ENCODE results near the gene SUGP2. TPM values are rescaled to one million over a fixed set of nuclear protein-coding genes. Genes with fewer than 3 reads are reported as not detected.

The SUGP2 gene
- total RNA-seq, 1 experiment from 2014 or later, result 95.2 TPM

GRCh38 chr19:18951721-18952281, 81.5 kb downstream of the SUGP2 start:
- H3K27ac Mint-ChIP-seq, result no peak overlapping the region
- WGBS (ENCODE audit: extremely low coverage, insufficient read length, low lambda C conversion rate), result no CpG with 5 or more reads among the region's 7 CpGs

More at GRCh38 chr19:18951721-18952281, 81.5 kb downstream of the SUGP2 start:
- Histone ChIP-seq H3K27ac (ENCODE audit: insufficient read length, low read depth, low read length) (no peak overlapping the region), H3K4me2 (ENCODE audit: insufficient read depth, insufficient read length, low read length) (no peak overlapping the region), H3K9ac (ENCODE audit: extremely low read depth, insufficient read length, low read length) (no peak overlapping the region), H3K18ac (ENCODE audit: insufficient read length, low read depth, low read length) (no peak overlapping the region), H3K56ac (ENCODE audit: insufficient read length, low read depth, low read length) (no peak overlapping the region), H2BK12ac (ENCODE audit: insufficient read length, low read depth, low read length) (no peak overlapping the region), H3K27me3 (ENCODE audit: insufficient read depth, low read length) (no peaks in the 10 kb centered on the region), H2BK5ac (ENCODE audit: insufficient read length, low read length) (no peak overlapping the region), H3T11ph (ENCODE audit: low read length) (no peak overlapping the region), H4K20me1 (ENCODE audit: control insufficient read depth, insufficient read depth, insufficient read length) (no peaks in the 10 kb centered on the region), H2AK5ac (ENCODE audit: insufficient read length, low read length) (no peak overlapping the region), H4K91ac (ENCODE audit: insufficient read length, low read depth, low read length) (no peak overlapping the region), H3K23ac (ENCODE audit: insufficient read length, low read depth, low read length) (no peak overlapping the region), H2BK20ac (ENCODE audit: low read depth, low read length, poor library complexity, severe bottlenecking) (no peak overlapping the region), H3K23me2 (ENCODE audit: insufficient read length, low read depth, low read length, poor library complexity, severe bottlenecking) (no peaks in the 10 kb centered on the region), H3K14ac (ENCODE audit: insufficient read depth, low read length) (no peak overlapping the region), H4K5ac (ENCODE audit: insufficient read length, low read depth, low read length) (no peak overlapping the region), H2BK15ac (ENCODE audit: low read depth, low read length) (no peak overlapping the region), H3K79me2 (ENCODE audit: insufficient read depth, low read length) (no peaks in the 10 kb centered on the region), H2BK120ac (ENCODE audit: low read depth, low read length, poor library complexity, severe bottlenecking) (no peak overlapping the region), H4K8ac (replicated peaks; ENCODE audit: insufficient read length, low read depth, low read length) (no peak overlapping the region), H3K9me3 (ENCODE audit: control insufficient read depth, low read depth, low read length) (no peaks in the 10 kb centered on the region), H3K4ac (ENCODE audit: low read depth, low read length) (no peak overlapping the region), H3K4me1 (ENCODE audit: insufficient read depth, low read length) (no peaks in the 10 kb centered on the region), H3K79me1 (ENCODE audit: insufficient read depth, low read depth, low read length, poor library complexity, severe bottlenecking) (no peaks in the 10 kb centered on the region), H2AFZ (ENCODE audit: low read length) (no peak overlapping the region)
- Mint-ChIP-seq H3K4me3 (no peak overlapping the region), H3K4me1 (no peaks in the 10 kb centered on the region), H3K27me3 (ENCODE audit: low read depth) (peaks cover 24% of the 10 kb centered on the region), H3K9me3 (peaks cover 2 to 3% of the 10 kb centered on the region in 2 experiments; a peak in 2 of 5 replicates), H3K36me3 (ENCODE audit: insufficient read depth in 1 of 3, low read depth in 3 of 3) (no peaks in the 10 kb centered on the region)
- no peak for DNase-seq
- TF ChIP-seq, protein P1, sequence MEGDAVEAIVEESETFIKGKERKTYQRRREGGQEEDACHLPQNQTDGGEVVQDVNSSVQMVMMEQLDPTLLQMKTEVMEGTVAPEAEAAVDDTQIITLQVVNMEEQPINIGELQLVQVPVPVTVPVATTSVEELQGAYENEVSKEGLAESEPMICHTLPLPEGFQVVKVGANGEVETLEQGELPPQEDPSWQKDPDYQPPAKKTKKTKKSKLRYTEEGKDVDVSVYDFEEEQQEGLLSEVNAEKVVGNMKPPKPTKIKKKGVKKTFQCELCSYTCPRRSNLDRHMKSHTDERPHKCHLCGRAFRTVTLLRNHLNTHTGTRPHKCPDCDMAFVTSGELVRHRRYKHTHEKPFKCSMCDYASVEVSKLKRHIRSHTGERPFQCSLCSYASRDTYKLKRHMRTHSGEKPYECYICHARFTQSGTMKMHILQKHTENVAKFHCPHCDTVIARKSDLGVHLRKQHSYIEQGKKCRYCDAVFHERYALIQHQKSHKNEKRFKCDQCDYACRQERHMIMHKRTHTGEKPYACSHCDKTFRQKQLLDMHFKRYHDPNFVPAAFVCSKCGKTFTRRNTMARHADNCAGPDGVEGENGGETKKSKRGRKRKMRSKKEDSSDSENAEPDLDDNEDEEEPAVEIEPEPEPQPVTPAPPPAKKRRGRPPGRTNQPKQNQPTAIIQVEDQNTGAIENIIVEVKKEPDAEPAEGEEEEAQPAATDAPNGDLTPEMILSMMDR (conservative IDR thresholded peaks at IDR 0.05), result no peak
